HL-60/S4 treated with phorbol 12-myristate 13-acetate at 8.2 ng/mL for 4 days and 3 days (cell line): ENCODE data around the gene FBP1.
"Not testable (repeated sequence)": the region's sequence is repeated elsewhere in the genome, so short reads cannot be mapped to it uniquely, and the experiment has no call there.

Experiments
- in situ Hi-C: fragments of 300-500 bp; cut with MboI; formaldehyde crosslinking; loops from 2 replicates; pipeline ENCODE4 v1.15.0; 2022; ENCODE audit warnings: low sequenced_read_pairs

FBP1 gene

GRCh38 chr9:94586316-94586715 is 53.0 kb downstream of the FBP1 start:
- in situ Hi-C loops, result no loop called here

GRCh38 chr9:94584555-94584954 is 54.8 kb downstream of the FBP1 start:
- in situ Hi-C loops, result no loop called here

GRCh38 chr9:94581728-94582127 is 57.6 kb downstream of the FBP1 start:
- in situ Hi-C loops, result no loop called here

GRCh38 chr9:94577571-94577970 is 61.7 kb downstream of the FBP1 start:
- in situ Hi-C loops, result no loop called here

- in situ Hi-C loops, result no loop called here
Observed at GRCh38 chr9:94577036-94577435, 62.3 kb downstream of the FBP1 start.

GRCh38 chr9:94576131-94576530 is 63.2 kb downstream of the FBP1 start:
- in situ Hi-C loops, result no loop called here

GRCh38 chr9:94568972-94569712 is 70.2 kb downstream of the FBP1 start:
- in situ Hi-C loops, result no loop called here

- in situ Hi-C loops, result no loop called here
Observed at GRCh38 chr9:94568250-94568889, 70.9 kb downstream of the FBP1 start.

- in situ Hi-C loops, result no loop called here
Observed at GRCh38 chr9:94567271-94567670, 72.0 kb downstream of the FBP1 start.

GRCh38 chr9:94566550-94566949 is 72.8 kb downstream of the FBP1 start:
- in situ Hi-C loops, result no loop called here

- in situ Hi-C loops, result not testable (repeated sequence)
Observed at GRCh38 chr9:94564279-94564678, 75.0 kb downstream of the FBP1 start.

- in situ Hi-C loops, result no loop called here
Observed at GRCh38 chr9:94563548-94563947, 75.8 kb downstream of the FBP1 start.

- in situ Hi-C loops, result no loop called here
Observed at GRCh38 chr9:94560237-94560636, 79.1 kb downstream of the FBP1 start.

- in situ Hi-C loops, result no loop called here
Observed at GRCh38 chr9:94557376-94557775, 81.9 kb downstream of the FBP1 start.

GRCh38 chr9:94554439-94555331 is 84.6 kb downstream of the FBP1 start, which contains the start of gene PCAT7:
Gene PCAT7 (plus strand): TSS chr9:94555083.
- in situ Hi-C loops, result no loop called here

- in situ Hi-C loops, result no loop called here
Observed at GRCh38 chr9:94554078-94554438, 85.3 kb downstream of the FBP1 start.
